Activated naive CD4-positive, alpha-beta T cell treated with anti-CD3 and anti-CD28 coated beads for 36 hours (primary cell): ENCODE measurements around the gene FITM1. TPM values are rescaled to one million over a fixed set of nuclear protein-coding genes. Genes with fewer than 3 reads are reported as not detected.

ENCODE experiments used
- CTCF ChIA-PET: fragments of 350-600 bp; sonication (Branson Sonifier 250); formaldehyde crosslinking; loops from one replicate; lab custom pipeline; 2021; ENCODE audit warnings: antibody characterized with exemption; lab: Charles Lee
- DNase-seq: peaks from one replicate; pipeline ENCODE4 v3.0.0-alpha.2; 2020
- H3K27ac Mint-ChIP-seq: one replicate; pipeline ENCODE4 v1.8.0; 2021; ENCODE audit warnings: mild to moderate bottlenecking, mixed read lengths
- H3K27me3 Mint-ChIP-seq: one replicate; pipeline ENCODE4 v1.8.0; 2021; ENCODE audit warnings: low read depth, mixed read lengths
- H3K36me3 Mint-ChIP-seq: one replicate; pipeline ENCODE4 v1.8.0; 2021; ENCODE audit warnings: low read depth, mixed read lengths
- H3K4me1 Mint-ChIP-seq: one replicate; pipeline ENCODE4 v1.8.0; 2021; ENCODE audit warnings: low read depth, mixed read lengths
- H3K4me3 Mint-ChIP-seq: one replicate; pipeline ENCODE4 v1.8.0; 2021; ENCODE audit warnings: mild to moderate bottlenecking, moderate library complexity, mixed read lengths
- H3K9me3 Mint-ChIP-seq: one replicate; pipeline ENCODE4 v1.8.0; 2021; ENCODE audit warnings: mixed read lengths
- intact Hi-C: fragments of 100-400 bp; cut with micrococcal nuclease; formaldehyde crosslinking; loops from one replicate; pipeline ENCODE4 v1.15.1; 2023
- total RNA-seq, 2 experiments: library from RNA; stranded (reverse); gene quantifications; one replicate each; pipeline ENCODE4 v1.2.3, GENCODE V29; 2021

Gene FITM1
- total RNA-seq, 2 experiments from 2014 or later = 0.19 to 0.30 TPM

DNA sequence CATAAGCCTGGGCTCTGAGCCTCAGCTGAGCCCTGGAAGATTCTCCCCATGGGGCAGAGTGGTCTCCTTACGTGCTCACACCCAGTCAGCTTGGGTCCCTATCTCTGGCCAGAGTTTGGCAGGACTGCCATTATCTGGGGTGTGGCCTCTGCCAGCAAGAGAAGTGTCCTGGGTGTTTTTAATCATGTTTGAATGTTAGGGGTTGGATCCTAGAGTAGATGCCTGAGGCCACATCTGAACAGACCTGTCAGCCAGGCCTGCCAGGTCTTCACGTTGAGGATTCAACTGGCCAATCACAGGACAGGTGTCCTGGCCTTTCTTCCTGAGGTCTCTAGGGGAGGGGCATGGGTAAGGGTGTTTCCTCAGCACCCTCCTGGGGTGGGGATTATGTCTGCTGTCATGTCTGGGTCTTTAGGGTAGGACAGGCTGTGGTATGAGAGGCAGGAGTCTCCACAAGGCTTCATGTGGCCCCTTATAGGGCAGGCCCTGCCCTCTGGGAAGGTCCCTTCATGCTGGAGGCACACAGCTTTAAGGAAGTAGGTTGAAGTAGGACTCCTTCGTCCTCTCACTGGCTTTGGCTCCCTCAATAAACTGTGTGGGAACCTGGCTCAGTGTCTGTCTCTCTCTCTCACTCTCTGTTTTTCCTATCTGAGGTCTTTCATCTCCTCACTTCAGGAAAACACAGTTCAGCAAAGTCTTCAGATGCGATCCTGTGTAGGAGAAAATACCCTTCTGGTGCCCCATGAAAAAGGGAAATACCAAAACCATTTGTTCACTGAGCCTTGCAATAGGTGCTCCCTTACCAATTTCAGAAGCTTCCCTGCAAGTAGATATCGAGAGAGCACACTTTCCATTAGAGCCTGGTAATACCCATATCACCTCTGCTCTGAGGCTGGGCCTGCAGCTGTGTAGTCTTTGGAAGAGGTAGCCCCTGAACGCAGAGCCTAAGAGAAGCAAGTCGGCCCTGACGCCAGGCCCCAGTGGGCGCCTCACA lies 6.7 kb upstream of the FITM1 start:
- no peak for DNase-seq
- CTCF ChIA-PET = interaction anchor here (1.4 kb wide), 1 partner anchor 14 kb away, joined by 5 read pairs; no protein-coding TSS in a partner anchor
- Mint-ChIP-seq H3K36me3 (peaks cover 21% of the 10 kb centered on the region), H3K9me3 (no peaks in the 10 kb centered on the region), H3K27me3 (no peaks in the 10 kb centered on the region), H3K27ac (no peak overlapping the region), H3K4me1 (peaks cover 3% of the 10 kb centered on the region), H3K4me3 (no peak overlapping the region)
- intact Hi-C loops = no loop called here

- intact Hi-C loops = no loop called here
- no peak overlapping the region for H3K4me3 Mint-ChIP-seq
- CTCF ChIA-PET = interaction anchor here (0.7 to 1.8 kb wide), 3 partner anchors 10 to 35 kb away, joined by 3 to 8 read pairs (median 3); no protein-coding TSS in a partner anchor
- H3K9me3 Mint-ChIP-seq = no peaks in the 10 kb centered on the region
- H3K27ac Mint-ChIP-seq = no peak overlapping the region
- H3K36me3 Mint-ChIP-seq = peaks cover 10% of the 10 kb centered on the region
- no peaks in the 10 kb centered on the region for H3K27me3 Mint-ChIP-seq
- peaks cover 5% of the 10 kb centered on the region for H3K4me1 Mint-ChIP-seq
- no peak for DNase-seq
Observed at GRCh38 chr14:24126939-24127338, 3.5 kb upstream of the FITM1 start.

DNA sequence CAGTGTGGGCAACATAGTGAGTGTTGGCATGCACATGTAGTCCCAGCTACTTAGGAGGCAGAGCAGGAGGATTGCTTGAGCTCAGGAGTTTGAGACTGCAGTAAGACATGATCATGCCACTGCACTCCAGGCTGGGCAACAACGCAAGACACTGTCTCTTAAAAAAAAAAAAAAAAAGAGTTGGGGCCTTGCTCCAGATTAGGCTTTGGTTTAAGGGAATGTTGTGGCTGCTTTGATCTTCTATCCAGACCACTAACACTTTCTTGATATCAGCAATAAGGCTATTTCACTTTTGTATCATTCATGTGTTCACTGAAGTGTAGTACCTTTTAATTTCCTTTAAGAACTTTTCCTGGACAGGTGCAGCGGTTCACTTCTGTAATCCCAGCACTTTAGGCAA lies 2.8 kb upstream of the FITM1 start:
- CTCF ChIA-PET = interaction anchor here (0.7 to 1.8 kb wide), 3 partner anchors 11 to 36 kb away, joined by 3 to 8 read pairs (median 3); no protein-coding TSS in a partner anchor
- H3K4me1 Mint-ChIP-seq = peaks cover 11% of the 10 kb centered on the region

DNA sequence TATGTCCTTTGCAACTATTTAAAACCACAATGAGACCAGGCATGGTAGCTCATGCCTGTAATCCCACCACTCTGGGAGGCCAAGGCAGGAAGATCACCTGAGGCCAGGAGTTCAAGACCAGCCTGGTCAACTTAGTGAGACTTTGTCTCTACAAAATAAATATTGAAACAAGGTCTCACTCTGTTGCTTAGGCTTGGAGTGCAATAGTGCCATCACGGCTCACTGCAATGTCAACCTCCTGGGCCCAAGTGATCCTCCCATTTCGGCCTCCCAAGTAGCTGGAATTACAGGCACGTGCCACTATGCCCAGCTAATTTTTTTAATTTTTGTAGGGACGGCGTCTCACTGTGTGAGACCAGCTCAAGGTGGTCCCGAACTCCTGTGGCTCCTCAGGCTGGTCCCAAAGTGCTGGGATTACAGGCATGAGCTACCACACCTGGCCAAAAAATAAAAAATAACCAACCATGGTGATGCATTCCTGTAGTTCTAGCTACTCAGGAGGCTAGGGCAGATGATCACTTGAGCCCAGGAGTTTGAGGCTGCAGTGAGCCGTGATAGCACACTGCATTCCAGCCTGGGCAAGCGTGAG lies 955 bp upstream of the FITM1 start:
- peaks cover 17% of the 10 kb centered on the region for H3K4me1 Mint-ChIP-seq

More for the DNA sequence above, 2.8 kb upstream of the FITM1 start:
- Mint-ChIP-seq H3K27me3 (no peaks in the 10 kb centered on the region), H3K36me3 (peaks cover 8% of the 10 kb centered on the region), H3K27ac (no peak overlapping the region), H3K9me3 (no peaks in the 10 kb centered on the region), H3K4me3 (no peak overlapping the region)
- no peak for DNase-seq
- intact Hi-C loops = no loop called here

DNA sequence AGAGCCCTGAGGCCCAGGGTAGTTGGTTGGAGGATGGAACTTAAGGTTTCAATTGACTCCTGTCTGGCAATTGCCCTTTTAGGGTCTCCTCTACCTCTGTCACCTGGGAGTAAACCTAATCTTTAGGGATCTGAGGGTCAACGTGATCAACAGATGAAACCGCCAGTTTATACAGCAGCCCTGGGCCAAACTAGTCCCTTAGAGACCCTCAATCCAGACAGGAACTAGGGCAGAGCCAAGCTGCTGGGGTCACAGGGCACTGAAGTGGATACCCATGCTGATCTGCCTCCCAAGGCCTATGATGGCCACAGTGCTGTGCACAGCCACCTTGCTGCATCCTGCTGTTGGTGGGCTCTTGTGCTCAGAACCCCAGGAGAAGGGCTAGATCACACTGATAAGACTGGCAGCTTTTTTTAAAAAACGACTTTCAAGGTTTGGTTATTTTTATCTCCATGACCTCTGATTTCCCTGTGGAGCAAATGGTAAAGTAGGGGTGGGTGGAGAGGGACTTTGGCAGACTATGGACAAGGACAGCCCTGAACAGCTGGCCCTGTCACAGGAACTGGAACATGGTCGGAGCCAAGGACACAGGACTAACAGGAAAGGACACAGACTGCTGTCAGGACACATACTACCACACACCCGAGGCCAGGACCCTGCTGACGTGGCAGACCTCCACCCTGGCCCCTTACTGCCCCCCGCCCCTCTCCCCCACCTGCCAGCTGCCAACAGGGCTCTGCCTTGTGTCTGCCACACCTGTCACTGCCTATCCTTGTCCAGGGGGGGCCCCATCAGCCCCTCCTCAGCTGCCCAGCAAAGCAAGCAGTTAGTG lies 474 bp downstream of the FITM1 start:
- CTCF ChIA-PET = no interaction called here
- no peaks in the 10 kb centered on the region for H3K36me3 Mint-ChIP-seq

More for the DNA sequence above, 955 bp upstream of the FITM1 start:
- Mint-ChIP-seq H3K4me3 (no peak overlapping the region), H3K36me3 (peaks cover 2% of the 10 kb centered on the region), H3K27ac (no peak overlapping the region), H3K9me3 (no peaks in the 10 kb centered on the region), H3K27me3 (no peaks in the 10 kb centered on the region)
- DNase-seq = no peak
- intact Hi-C loops = no loop called here
- CTCF ChIA-PET = interaction anchor here (0.7 kb wide), 2 partner anchors 21 to 29 kb away, joined by 3 to 7 read pairs; no protein-coding TSS in a partner anchor

DNA sequence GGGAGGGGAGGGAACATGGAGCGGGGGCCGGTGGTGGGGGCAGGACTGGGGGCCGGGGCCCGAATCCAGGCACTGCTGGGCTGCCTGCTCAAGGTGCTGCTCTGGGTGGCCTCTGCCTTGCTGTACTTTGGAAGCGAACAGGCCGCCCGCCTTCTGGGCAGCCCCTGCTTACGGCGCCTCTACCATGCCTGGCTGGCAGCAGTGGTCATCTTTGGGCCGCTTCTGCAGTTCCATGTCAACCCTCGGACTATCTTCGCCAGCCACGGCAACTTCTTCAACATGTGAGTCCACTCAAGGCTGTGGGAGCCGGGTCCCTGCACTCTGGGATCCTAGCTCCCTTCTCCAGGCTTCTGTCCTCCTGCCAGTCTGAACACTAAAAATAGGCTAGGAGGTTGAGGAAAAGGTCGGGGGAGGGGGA lies 1.1 kb downstream of the FITM1 start:
- peak overlapping the region; percentile 73 for H3K27ac Mint-ChIP-seq
- H3K9me3 Mint-ChIP-seq = no peaks in the 10 kb centered on the region
- peaks cover 20% of the 10 kb centered on the region for H3K4me1 Mint-ChIP-seq
- CTCF ChIA-PET = interaction anchor here (1.8 kb wide), 1 partner anchor 10 kb away, joined by 5 read pairs; the partner anchor contains the start of gene EMC9
- intact Hi-C loops = no loop called here
- H3K36me3 Mint-ChIP-seq = peaks cover under 1% of the 10 kb centered on the region
- H3K4me3 Mint-ChIP-seq = no peak overlapping the region
- no peaks in the 10 kb centered on the region for H3K27me3 Mint-ChIP-seq
- DNase-seq = no peak

More for the DNA sequence above, 474 bp downstream of the FITM1 start:
- DNase-seq = no peak
- H3K4me3 Mint-ChIP-seq = no peak overlapping the region
- intact Hi-C loops = no loop called here
- no peaks in the 10 kb centered on the region for H3K9me3 Mint-ChIP-seq
- H3K27ac Mint-ChIP-seq = no peak overlapping the region
- H3K4me1 Mint-ChIP-seq = peaks cover 20% of the 10 kb centered on the region
- H3K27me3 Mint-ChIP-seq = no peaks in the 10 kb centered on the region

- Mint-ChIP-seq H3K4me3 (peak overlapping the region; percentile 25), H3K9me3 (no peaks in the 10 kb centered on the region)
- CTCF ChIA-PET = interaction anchor here (1.8 kb wide), 1 partner anchor 9 kb away, joined by 5 read pairs; the partner anchor contains the start of gene EMC9
Observed at GRCh38 chr14:24132061-24132685, 1.7 kb downstream of the FITM1 start.

GRCh38 chr14:24132976-24133375 lies 2.5 kb downstream of the FITM1 start:
- Mint-ChIP-seq H3K36me3 (peaks cover 14% of the 10 kb centered on the region), H3K4me3 (no peak overlapping the region), H3K4me1 (peaks cover 30% of the 10 kb centered on the region), H3K27ac (peak overlapping the region; percentile 77), H3K27me3 (no peaks in the 10 kb centered on the region), H3K9me3 (no peaks in the 10 kb centered on the region)
- no peak for DNase-seq
- CTCF ChIA-PET = interaction anchor here (1.0 to 4.8 kb wide), 4 partner anchors 8 to 83 kb away, joined by 3 to 43 read pairs (median 4); partner anchors contain the start of genes EMC9 and MDP1
- intact Hi-C loops = no loop called here

More at GRCh38 chr14:24132061-24132685, 1.7 kb downstream of the FITM1 start:
- H3K27me3 Mint-ChIP-seq = no peaks in the 10 kb centered on the region
- intact Hi-C loops = no loop called here
- peak; percentile 47 for DNase-seq
- H3K4me1 Mint-ChIP-seq = peaks cover 25% of the 10 kb centered on the region
- H3K27ac Mint-ChIP-seq = peak overlapping the region; percentile 77
- H3K36me3 Mint-ChIP-seq = peaks cover 7% of the 10 kb centered on the region

GRCh38 chr14:24133735-24134134 lies 3.3 kb downstream of the FITM1 start:
- Mint-ChIP-seq H3K9me3 (no peaks in the 10 kb centered on the region), H3K27me3 (no peaks in the 10 kb centered on the region), H3K4me1 (peaks cover 37% of the 10 kb centered on the region), H3K4me3 (no peak overlapping the region), H3K36me3 (peaks cover 19% of the 10 kb centered on the region), H3K27ac (no peak overlapping the region)
- CTCF ChIA-PET = interaction anchor here (0.6 to 4.8 kb wide), 7 partner anchors 16 to 520 kb away, joined by 3 to 43 read pairs (median 3); partner anchors contain the start of gene MDP1
- no peak for DNase-seq
- intact Hi-C loops = no loop called here

GRCh38 chr14:24135584-24135833 lies 5.0 kb downstream of the FITM1 start:
- H3K36me3 Mint-ChIP-seq = peaks cover 31% of the 10 kb centered on the region
- no peaks in the 10 kb centered on the region for H3K9me3 Mint-ChIP-seq
- peaks cover 51% of the 10 kb centered on the region for H3K4me1 Mint-ChIP-seq
- intact Hi-C loops = no loop called here
- H3K27ac Mint-ChIP-seq = peak overlapping the region; percentile 69
- CTCF ChIA-PET = interaction anchor here (0.8 to 4.8 kb wide), 4 partner anchors 16 to 26 kb away, joined by 4 to 43 read pairs (median 18); partner anchors contain the start of genes DCAF11, IRF9 and NRL
- DNase-seq = peak; percentile 29
- H3K27me3 Mint-ChIP-seq = no peaks in the 10 kb centered on the region
- peak overlapping the region; percentile 86 for H3K4me3 Mint-ChIP-seq
